Loucy (cell line): ENCODE results near the gene VAT1.

Source experiments
- H2AFZ ChIP-seq: fragments of 200-600 bp; sonication (generic); 2 replicates; pipeline ENCODE4 v1.6.0; 2016; ENCODE audit warnings: antibody characterized with exemption, mild to moderate bottlenecking, low read length, moderate library complexity
- H3F3A ChIP-seq: fragments of 200-600 bp; 2 replicates; pipeline ENCODE4 v1.6.0; 2016; ENCODE audit warnings: antibody characterized with exemption, low read depth, mild to moderate bottlenecking
- H3K27me3 ChIP-seq: fragments of 200-600 bp; sonication (generic); 2 replicates; pipeline ENCODE4 v1.6.1; 2014; ENCODE audit warnings: low read length, mild to moderate bottlenecking; ENCODE audit not compliant: insufficient read depth, poor library complexity, severe bottlenecking
- H3K36me3 ChIP-seq: fragments of 200-600 bp; sonication (generic); 2 replicates; pipeline ENCODE4 v1.6.1; 2016; ENCODE audit warnings: low read length; ENCODE audit not compliant: insufficient read depth
- H3K4me1 ChIP-seq: fragments of 200-600 bp; sonication (generic); 2 replicates; pipeline ENCODE4 v1.5.1; 2014; ENCODE audit warnings: low read length, mild to moderate bottlenecking; ENCODE audit not compliant: insufficient read depth, poor library complexity, severe bottlenecking
- H3K4me2 ChIP-seq: fragments of 200-600 bp; sonication (generic); 2 replicates; pipeline ENCODE4 v1.6.0; 2014; ENCODE audit warnings: antibody characterized with exemption, low read length, low read depth, mild to moderate bottlenecking; ENCODE audit not compliant: poor library complexity, severe bottlenecking
- H3K4me3 ChIP-seq: fragments of 200-600 bp; sonication (generic); 2 replicates; pipeline ENCODE4 v1.5.1; 2014; ENCODE audit warnings: low read length, mild to moderate bottlenecking, mixed read lengths; ENCODE audit not compliant: poor library complexity, severe bottlenecking
- H3K79me2 ChIP-seq: fragments of 200-600 bp; sonication (generic); 2 replicates; pipeline ENCODE4 v1.6.1; 2014; ENCODE audit warnings: low read length; ENCODE audit not compliant: insufficient read depth
- H3K9ac ChIP-seq: fragments of 200-600 bp; sonication (generic); 2 replicates; pipeline ENCODE4 v1.6.0; 2014; ENCODE audit warnings: mild to moderate bottlenecking, low read depth, low read length, moderate library complexity; ENCODE audit not compliant: poor library complexity, severe bottlenecking
- H3K9me2 ChIP-seq: fragments of 200-600 bp; sonication (generic); replicated peaks from 2 replicates; pipeline ENCODE4 v1.6.1; 2016; ENCODE audit warnings: low read depth, low read length, mixed read lengths
- H3K9me3 ChIP-seq: fragments of 200-600 bp; sonication (generic); 2 replicates; pipeline ENCODE4 v1.6.1; 2014; ENCODE audit warnings: mild to moderate bottlenecking, antibody characterized with exemption, low read length, low read depth; ENCODE audit not compliant: insufficient read depth
- H4K20me1 ChIP-seq: fragments of 200-600 bp; sonication (generic); 2 replicates; pipeline ENCODE4 v1.6.0; 2014; ENCODE audit warnings: antibody characterized with exemption, low read length, mild to moderate bottlenecking; ENCODE audit not compliant: insufficient read depth, poor library complexity, severe bottlenecking
- EZH2phosphoT487 ChIP-seq: fragments of 200-600 bp; IDR thresholded peaks from 2 replicates; pipeline ENCODE4 v1.6.1; 2018; ENCODE audit warnings: antibody characterized with exemption, mild to moderate bottlenecking, moderate library complexity, borderline replicate concordance
- TF ChIP-seq, protein P1 (sequence below): fragments of 200-600 bp; sonication (generic); conservative IDR thresholded peaks from 2 replicates; pipeline ENCODE4 v1.5.1; 2014; ENCODE audit warnings: mild to moderate bottlenecking, antibody characterized with exemption, low read length

Gene VAT1

DNA sequence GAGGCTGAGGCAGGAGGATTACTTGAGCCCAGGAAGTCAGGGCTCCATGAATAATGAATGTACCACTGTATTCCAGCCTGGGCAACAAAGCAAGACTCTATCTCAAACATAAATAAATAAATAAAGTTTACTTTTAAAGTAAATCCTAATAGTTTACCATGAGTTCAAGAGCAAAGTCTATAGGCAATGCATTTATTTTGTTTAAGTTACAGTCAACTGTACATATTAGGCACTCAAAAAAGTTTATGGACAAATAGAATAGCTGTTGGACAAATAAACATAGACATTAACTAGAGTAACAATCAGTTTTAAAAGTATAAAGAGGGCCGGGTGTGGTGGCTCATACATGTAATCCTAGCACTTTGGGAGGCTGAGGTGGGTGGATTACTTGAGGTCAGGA is 54.3 kb downstream of the VAT1 start:
- Histone ChIP-seq H3K27me3 (no peaks in the 10 kb centered on the region), H3K4me1 (peaks cover 6% of the 10 kb centered on the region), H3F3A (no peaks in the 10 kb centered on the region; the same call in 1 of the 2 replicates), H2AFZ (no peak overlapping the region), H3K9me2 (no peaks in the 10 kb centered on the region), H3K4me3 (no peak overlapping the region), H4K20me1 (no peaks in the 10 kb centered on the region), H3K9ac (no peak overlapping the region), H3K4me2 (no peak overlapping the region), H3K79me2 (peaks cover 10% of the 10 kb centered on the region; the same call in 1 of the 2 replicates), H3K9me3 (no peaks in the 10 kb centered on the region), H3K36me3 (no peaks in the 10 kb centered on the region)
- TF ChIP-seq EZH2phosphoT487 = no peak
- TF ChIP-seq, protein P1, sequence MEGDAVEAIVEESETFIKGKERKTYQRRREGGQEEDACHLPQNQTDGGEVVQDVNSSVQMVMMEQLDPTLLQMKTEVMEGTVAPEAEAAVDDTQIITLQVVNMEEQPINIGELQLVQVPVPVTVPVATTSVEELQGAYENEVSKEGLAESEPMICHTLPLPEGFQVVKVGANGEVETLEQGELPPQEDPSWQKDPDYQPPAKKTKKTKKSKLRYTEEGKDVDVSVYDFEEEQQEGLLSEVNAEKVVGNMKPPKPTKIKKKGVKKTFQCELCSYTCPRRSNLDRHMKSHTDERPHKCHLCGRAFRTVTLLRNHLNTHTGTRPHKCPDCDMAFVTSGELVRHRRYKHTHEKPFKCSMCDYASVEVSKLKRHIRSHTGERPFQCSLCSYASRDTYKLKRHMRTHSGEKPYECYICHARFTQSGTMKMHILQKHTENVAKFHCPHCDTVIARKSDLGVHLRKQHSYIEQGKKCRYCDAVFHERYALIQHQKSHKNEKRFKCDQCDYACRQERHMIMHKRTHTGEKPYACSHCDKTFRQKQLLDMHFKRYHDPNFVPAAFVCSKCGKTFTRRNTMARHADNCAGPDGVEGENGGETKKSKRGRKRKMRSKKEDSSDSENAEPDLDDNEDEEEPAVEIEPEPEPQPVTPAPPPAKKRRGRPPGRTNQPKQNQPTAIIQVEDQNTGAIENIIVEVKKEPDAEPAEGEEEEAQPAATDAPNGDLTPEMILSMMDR = no peak
